Measurements from ENCODE around the gene PTPRD.

Gene PTPRD

DNA sequence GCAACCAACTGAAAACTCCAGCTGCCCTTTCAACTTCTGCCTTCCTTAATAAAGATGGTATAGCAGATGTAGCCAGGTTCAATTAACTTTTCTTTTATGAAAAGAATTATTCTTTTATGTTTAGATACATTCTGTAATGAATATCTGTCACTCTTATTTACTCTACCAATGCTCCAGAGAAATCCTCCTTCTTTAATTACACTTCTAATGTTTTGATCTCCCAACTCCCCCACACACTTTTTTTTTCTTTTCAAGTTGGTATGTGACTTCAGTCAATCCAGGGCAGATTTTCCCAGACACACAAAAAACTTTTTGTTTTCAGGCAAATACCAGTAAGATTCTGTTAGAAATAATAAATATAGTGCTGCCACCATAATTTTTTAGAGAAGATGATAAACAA is 1813.2 kb downstream of the PTPRD start:
- no peak for DNase-seq

GRCh38 chr9:8799206-8799605 is 1813.6 kb downstream of the PTPRD start:
- no peak for DNase-seq

GRCh38 chr9:8784838-8785237 is 1828.0 kb downstream of the PTPRD start:
- DNase-seq: no peak

DNA sequence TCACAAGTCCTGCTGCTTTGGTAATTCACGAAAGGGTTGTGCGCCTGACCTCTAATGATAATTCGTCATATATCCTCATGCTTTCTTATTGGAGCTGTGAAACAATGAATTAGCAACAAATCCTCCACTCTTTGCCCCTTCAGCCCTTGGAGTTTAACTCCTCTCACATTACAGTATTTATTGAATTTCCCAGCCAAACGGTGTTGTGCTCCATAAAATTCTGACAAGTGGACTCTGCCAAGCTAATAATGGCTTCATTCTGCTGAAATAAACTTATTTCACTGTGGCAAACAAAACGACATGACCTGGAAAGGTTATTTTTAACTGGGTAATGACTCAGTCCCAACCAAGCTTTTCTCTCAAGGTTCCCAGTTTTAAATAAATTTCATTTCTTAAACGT is 1828.9 kb downstream of the PTPRD start:
- DNase-seq: no peak

DNA sequence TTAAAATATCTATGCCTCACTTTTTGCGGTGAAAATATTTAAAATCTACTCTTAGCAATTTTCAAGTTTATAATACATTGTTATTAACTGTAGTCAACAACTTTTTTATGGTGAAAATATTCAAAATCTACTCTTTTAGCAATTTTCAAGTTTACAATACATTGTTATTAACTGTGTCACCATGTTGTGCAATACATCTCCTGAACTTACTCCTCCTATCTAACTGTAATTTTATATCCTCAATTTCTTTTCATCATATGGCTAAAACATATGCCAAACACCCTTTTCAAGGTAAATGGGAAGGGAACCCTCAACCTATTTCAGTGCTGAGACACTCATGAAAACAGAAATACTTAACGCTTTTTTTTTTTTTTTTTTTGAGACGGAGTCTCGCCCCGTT is 1830.6 kb downstream of the PTPRD start:
- no peak for DNase-seq

DNA sequence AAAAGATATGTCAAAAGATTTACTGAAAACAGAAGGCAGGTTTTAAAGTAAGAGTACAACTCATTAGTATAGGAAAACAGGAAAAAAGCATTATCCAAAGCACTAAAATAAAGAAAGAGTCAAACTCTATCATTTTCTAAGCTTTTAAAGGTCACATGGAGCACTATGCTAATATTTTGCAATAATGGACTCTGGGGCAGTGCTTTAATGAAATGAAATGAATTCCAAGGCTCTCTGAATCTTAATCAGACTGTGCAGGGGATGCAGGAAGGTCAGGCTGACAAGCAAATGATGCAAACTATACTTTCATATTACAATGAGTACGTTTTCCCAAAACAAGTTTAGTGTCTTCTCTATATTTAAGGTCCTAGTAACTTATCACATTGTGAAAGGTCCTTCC is 1831.3 kb downstream of the PTPRD start:
- DNase-seq: no peak

GRCh38 chr9:8780386-8780785 is 1832.4 kb downstream of the PTPRD start:
- no peak for DNase-seq

DNA sequence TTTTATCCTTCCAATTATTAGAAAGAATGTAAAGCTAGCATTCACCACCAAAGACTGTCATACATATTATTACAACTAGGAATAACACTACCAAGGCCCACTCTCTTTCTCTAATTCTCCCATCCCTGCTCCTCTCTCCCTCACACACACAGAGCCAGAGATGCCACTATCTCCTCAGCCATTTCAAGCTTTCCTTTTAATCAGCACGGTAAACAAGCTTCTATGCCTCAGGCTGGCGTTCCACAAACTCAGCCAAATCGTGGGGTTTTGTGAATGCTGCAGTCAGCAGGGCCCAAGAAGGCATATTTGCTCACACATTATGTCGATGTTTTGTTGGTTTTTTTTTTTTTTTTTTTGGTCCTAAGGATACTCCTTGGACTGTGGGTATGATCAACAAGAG is 1833.3 kb downstream of the PTPRD start:
- no peak for DNase-seq

- DNase-seq: no peak
Observed at GRCh38 chr9:8778356-8778755, 1834.4 kb downstream of the PTPRD start.

DNA sequence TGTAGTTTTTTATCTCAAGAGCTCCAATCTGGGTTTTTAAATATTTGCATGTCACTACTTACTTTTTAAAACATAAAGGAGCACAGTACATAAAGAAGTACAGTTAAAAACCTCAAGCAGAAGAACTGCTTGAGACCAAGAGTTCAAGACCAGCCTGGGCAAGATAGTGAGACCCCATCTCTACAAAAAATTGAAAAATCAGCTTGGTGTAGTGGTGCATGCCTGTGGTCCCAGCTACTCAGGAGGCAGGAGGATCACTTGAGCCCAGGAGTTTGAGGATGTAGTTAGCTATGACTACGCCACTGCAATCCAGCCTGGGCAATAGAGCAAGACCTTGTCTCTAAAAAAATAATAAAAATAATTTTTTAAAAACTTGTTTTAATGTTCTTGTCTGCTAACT is 1840.5 kb downstream of the PTPRD start:
- DNase-seq: no peak

DNA sequence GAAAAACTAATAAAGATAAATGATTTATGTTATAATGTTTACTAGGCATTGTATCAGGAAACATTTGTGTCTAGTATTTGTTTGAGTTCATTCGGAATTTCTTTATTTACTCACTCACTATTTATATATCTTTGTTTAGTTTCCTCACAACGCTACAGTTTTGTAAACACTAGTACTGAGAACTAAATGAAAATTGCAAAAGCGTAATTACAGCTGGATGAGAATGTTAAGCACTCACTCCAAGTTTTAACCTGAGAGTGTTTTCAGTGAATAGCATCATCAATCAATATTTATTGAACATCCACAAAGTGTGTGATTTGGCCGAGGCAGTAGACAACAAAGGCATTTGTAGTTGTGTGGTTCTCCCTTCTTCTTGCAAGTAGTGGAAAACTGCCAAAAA is 1843.6 kb downstream of the PTPRD start:
- DNase-seq: no peak

DNA sequence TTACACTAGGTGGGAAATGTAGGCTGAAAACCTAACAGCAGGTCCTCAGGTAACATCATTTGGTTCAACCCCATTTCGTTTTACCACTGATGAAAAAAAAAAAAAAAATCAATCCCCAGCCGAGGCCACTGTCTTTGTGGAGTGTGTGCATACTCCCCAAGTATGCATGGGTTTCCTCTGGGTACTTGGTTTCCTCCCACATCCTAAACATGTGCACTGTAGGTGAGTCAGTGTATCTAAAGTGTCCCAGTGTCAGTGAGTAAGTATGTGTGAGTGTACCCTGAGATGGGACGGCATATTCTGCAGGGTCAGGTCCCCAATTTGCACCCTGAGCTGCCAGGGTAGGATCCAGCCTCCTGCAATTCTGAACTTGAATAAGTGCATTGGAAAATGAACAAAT is 1846.7 kb downstream of the PTPRD start:
- no peak for DNase-seq

DNA sequence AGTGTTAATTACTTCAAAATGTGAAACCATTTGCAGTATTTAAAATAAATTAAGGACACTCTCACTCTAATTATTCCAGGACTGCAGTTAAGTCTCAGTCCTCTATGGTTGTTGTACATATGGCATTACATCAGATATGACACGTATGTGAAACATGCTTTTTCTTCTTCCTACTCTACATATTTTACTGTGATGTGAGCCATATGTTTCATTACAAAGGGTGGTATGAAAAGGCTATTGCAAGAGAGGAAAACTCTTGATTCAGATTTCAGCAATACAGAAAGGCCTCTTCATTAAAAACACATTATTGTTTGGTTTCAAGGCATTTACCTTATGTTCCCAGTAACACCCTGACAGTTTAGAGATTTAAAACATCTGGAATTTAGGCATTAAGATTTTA is 1848.8 kb downstream of the PTPRD start:
- DNase-seq: no peak

DNA sequence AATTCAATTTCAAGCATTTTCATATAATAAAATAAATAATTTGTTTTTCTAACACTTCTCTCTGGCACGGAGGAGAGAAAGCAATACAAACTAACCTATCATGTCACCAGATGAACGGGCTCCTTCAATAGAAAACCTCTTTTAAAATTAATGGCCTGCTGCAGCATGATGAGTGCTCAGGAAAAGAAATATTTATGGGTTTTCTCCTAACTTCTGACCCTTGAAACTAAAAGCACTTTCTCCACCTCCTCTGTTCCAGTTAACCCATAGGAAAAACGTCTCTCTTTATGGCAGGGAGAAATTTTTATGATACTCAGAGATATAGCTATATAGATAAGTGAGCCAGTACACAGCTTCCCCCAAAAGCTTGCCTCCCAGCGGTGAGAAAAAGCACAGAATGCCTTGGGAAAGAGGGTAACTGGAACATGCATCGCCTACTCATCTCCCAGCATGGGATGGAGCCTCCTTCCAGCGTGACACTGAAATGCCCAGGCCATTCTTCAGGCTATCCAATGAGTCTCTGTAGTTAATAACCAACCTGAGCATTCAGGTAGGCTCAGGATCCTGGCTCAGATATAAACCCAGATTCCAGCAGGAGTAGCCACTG is 1850.2 kb downstream of the PTPRD start:
- DNase-seq: no peak

- no peak for DNase-seq
Observed at GRCh38 chr9:8760000-8760767, 1852.6 kb downstream of the PTPRD start.

DNA sequence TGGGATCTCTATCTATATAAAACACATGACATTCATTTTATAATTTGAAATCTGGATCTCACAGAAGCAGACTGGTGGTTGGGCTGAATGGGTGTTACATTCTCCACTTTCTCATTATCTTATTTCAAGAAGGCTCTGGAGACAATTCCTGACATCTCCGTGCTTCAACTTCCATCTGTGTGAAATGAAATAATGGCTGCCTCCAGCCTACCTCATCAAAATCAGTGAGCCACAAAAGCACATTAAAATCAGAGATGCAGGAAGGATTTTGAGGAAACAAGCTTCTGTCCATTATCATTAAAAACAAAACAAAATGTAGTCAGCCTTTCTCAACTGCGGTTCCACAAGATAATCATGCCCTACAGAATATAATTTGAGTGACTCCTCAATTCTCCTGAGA is 1854.9 kb downstream of the PTPRD start:
- DNase-seq: no peak

GRCh38 chr9:8754751-8755150 is 1858.1 kb downstream of the PTPRD start:
- DNase-seq: no peak

- no peak for DNase-seq
Observed at GRCh38 chr9:8751406-8751930, 1861.3 kb downstream of the PTPRD start.

DNA sequence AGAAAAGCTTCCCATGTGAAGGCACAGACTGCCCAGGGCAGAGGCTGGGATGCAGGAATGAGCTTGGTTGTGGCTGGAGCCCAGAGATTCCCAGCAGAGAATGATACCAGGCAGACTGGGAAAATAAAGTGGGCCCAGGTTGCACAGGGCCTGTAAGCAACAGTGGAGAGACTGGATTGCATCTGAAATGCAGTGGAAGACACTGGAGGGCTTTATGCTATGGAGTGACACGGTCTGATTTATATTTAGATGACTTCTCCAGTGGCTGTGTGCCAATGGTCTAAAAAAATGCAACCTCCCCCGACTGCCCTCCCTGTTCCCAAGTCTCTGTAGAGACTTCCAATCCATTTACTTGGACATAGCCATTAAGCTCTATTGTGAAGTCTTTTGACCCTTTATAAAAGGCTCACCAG is 1862.2 kb downstream of the PTPRD start:
- no peak for DNase-seq

- no peak for DNase-seq
Observed at GRCh38 chr9:8745347-8745746, 1867.5 kb downstream of the PTPRD start.

DNA sequence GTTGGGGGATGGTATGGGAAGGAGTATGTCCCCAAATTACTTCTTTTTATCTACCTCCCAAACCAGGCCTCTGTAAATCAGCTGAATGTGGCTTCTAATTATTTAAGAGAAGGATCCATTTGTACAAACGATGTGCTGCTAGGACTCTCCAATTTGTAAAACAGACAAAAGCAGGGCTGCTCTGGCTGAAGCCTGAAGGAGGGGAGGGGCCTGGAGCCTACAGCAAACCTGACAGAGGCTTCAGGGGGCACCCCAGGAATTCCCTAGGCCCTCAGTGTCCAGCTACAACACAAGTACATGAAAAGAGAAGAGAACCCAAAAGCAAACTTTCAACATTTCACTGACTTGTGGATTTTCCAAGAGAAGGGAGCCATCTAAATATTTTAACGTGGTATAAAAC is 1873.9 kb downstream of the PTPRD start:
- no peak for DNase-seq

- DNase-seq: no peak
Observed at GRCh38 chr9:8736805-8737204, 1876.0 kb downstream of the PTPRD start.

- no peak for DNase-seq
Observed at GRCh38 chr9:8734760-8735159, 1878.0 kb downstream of the PTPRD start.

DNA sequence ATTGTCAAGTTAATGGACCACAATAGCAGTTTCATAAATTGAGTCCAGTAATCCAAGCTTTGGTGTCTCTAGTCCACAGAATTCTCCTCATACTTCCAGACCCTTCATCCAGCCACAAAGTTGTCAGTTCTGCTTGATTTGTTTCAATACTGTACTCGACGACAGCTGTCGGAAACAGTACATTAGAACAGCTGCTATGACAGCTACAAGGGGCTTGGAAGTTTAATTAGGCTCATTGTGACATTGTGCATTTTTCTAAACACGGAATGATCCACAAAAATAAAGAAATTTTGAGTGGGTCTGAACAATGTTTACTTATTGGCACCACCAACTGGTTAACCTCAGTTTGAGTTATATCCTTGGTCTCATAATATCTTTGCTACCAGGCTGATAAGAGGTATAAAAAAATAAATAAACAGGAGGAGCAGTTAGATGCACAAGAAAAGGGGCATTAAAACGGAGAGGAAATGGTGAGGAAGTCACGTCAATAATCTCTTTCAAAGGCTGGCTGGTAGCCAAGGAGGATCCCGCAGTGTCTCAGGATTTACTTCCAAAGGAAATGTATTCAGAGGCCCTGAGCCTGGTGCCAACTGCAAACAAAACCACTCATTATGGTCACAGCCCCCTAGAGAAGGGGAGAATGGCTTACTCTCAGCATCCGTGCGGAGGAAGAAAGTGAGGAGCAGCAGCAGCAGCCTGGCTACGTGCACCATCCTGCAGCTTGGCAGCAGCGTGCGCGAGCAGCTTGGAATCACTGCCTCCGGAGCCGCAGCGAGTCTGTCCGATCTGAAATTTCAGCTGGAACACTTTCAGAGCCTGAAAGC is 1879.5 kb downstream of the PTPRD start:
- DNase-seq: peak; percentile 57
